Loucy (cell line): Measurements from ENCODE around the gene CHRM2.

Experiments used
- H2AFZ ChIP-seq: fragments of 200-600 bp; sonication (generic); 2 replicates; pipeline ENCODE4 v1.6.0; 2016; ENCODE audit warnings: antibody characterized with exemption, mild to moderate bottlenecking, low read length, moderate library complexity
- H3F3A ChIP-seq: fragments of 200-600 bp; 2 replicates; pipeline ENCODE4 v1.6.0; 2016; ENCODE audit warnings: antibody characterized with exemption, low read depth, mild to moderate bottlenecking
- H3K27me3 ChIP-seq: fragments of 200-600 bp; sonication (generic); 2 replicates; pipeline ENCODE4 v1.6.1; 2014; ENCODE audit warnings: low read length, mild to moderate bottlenecking; ENCODE audit not compliant: insufficient read depth, poor library complexity, severe bottlenecking
- H3K36me3 ChIP-seq: fragments of 200-600 bp; sonication (generic); 2 replicates; pipeline ENCODE4 v1.6.1; 2016; ENCODE audit warnings: low read length; ENCODE audit not compliant: insufficient read depth
- H3K4me1 ChIP-seq: fragments of 200-600 bp; sonication (generic); 2 replicates; pipeline ENCODE4 v1.5.1; 2014; ENCODE audit warnings: low read length, mild to moderate bottlenecking; ENCODE audit not compliant: insufficient read depth, poor library complexity, severe bottlenecking
- H3K4me2 ChIP-seq: fragments of 200-600 bp; sonication (generic); 2 replicates; pipeline ENCODE4 v1.6.0; 2014; ENCODE audit warnings: antibody characterized with exemption, low read length, low read depth, mild to moderate bottlenecking; ENCODE audit not compliant: poor library complexity, severe bottlenecking
- H3K4me3 ChIP-seq: fragments of 200-600 bp; sonication (generic); 2 replicates; pipeline ENCODE4 v1.5.1; 2014; ENCODE audit warnings: low read length, mild to moderate bottlenecking, mixed read lengths; ENCODE audit not compliant: poor library complexity, severe bottlenecking
- H3K79me2 ChIP-seq: fragments of 200-600 bp; sonication (generic); 2 replicates; pipeline ENCODE4 v1.6.1; 2014; ENCODE audit warnings: low read length; ENCODE audit not compliant: insufficient read depth
- H3K9ac ChIP-seq: fragments of 200-600 bp; sonication (generic); 2 replicates; pipeline ENCODE4 v1.6.0; 2014; ENCODE audit warnings: mild to moderate bottlenecking, low read depth, low read length, moderate library complexity; ENCODE audit not compliant: poor library complexity, severe bottlenecking
- H3K9me2 ChIP-seq: fragments of 200-600 bp; sonication (generic); replicated peaks from 2 replicates; pipeline ENCODE4 v1.6.1; 2016; ENCODE audit warnings: low read depth, low read length, mixed read lengths
- H3K9me3 ChIP-seq: fragments of 200-600 bp; sonication (generic); 2 replicates; pipeline ENCODE4 v1.6.1; 2014; ENCODE audit warnings: mild to moderate bottlenecking, antibody characterized with exemption, low read length, low read depth; ENCODE audit not compliant: insufficient read depth
- H4K20me1 ChIP-seq: fragments of 200-600 bp; sonication (generic); 2 replicates; pipeline ENCODE4 v1.6.0; 2014; ENCODE audit warnings: antibody characterized with exemption, low read length, mild to moderate bottlenecking; ENCODE audit not compliant: insufficient read depth, poor library complexity, severe bottlenecking
- EZH2phosphoT487 ChIP-seq: fragments of 200-600 bp; IDR thresholded peaks from 2 replicates; pipeline ENCODE4 v1.6.1; 2018; ENCODE audit warnings: antibody characterized with exemption, mild to moderate bottlenecking, moderate library complexity, borderline replicate concordance
- TF ChIP-seq, protein P1 (sequence below): fragments of 200-600 bp; sonication (generic); conservative IDR thresholded peaks from 2 replicates; pipeline ENCODE4 v1.5.1; 2014; ENCODE audit warnings: mild to moderate bottlenecking, antibody characterized with exemption, low read length

The CHRM2 gene

DNA sequence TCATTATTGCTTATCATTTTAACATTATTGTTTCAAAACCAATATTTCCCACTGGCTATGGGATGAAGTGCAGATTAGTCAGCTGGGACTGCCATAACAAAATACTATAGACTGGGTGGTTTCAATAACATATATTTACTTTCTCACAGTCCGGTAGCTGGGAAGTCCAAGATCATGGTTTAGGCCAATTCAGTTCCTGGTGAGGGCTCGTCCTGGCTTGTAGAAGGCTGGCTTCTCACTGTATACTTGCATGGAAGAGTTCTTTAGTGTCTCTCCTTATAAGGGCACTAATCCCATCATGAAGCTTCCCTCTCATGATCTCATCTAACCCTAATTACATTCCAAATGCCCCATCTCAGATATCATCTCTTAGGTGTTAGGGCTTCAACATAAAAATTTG is 101.3 kb downstream of the CHRM2 start:
- TF ChIP-seq, protein P1, sequence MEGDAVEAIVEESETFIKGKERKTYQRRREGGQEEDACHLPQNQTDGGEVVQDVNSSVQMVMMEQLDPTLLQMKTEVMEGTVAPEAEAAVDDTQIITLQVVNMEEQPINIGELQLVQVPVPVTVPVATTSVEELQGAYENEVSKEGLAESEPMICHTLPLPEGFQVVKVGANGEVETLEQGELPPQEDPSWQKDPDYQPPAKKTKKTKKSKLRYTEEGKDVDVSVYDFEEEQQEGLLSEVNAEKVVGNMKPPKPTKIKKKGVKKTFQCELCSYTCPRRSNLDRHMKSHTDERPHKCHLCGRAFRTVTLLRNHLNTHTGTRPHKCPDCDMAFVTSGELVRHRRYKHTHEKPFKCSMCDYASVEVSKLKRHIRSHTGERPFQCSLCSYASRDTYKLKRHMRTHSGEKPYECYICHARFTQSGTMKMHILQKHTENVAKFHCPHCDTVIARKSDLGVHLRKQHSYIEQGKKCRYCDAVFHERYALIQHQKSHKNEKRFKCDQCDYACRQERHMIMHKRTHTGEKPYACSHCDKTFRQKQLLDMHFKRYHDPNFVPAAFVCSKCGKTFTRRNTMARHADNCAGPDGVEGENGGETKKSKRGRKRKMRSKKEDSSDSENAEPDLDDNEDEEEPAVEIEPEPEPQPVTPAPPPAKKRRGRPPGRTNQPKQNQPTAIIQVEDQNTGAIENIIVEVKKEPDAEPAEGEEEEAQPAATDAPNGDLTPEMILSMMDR = no peak
- no peak for TF ChIP-seq EZH2phosphoT487
- Histone ChIP-seq H3K27me3 (no peaks in the 10 kb centered on the region), H2AFZ (no peak overlapping the region), H3K9me3 (no peaks in the 10 kb centered on the region), H3K9ac (no peak overlapping the region), H4K20me1 (no peaks in the 10 kb centered on the region), H3K4me1 (no peaks in the 10 kb centered on the region), H3K36me3 (no peaks in the 10 kb centered on the region), H3K4me2 (no peak overlapping the region), H3K79me2 (no peaks in the 10 kb centered on the region), H3K9me2 (no peaks in the 10 kb centered on the region), H3F3A (no peaks in the 10 kb centered on the region), H3K4me3 (no peak overlapping the region)

DNA sequence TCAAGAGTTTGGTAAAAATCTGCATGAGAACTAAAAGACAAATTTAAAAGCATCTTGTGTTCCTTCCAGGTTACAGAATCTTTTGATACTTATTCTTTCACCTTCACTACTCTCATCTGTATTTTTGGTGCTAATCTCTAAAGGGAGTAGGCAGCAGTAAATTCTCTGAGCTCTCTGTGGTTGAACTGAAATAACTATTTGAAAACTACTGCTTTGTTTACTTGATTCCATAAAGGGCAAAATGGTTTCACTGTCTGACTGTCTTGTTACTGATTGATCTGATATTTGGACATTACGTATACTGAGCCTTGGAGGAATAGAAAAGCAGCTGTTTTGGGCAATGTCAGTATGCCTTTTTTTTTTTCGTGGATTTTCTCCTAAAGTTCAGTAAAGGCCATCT is 103.3 kb downstream of the CHRM2 start:
- no peaks in the 10 kb centered on the region for H3K79me2 ChIP-seq
- H4K20me1 ChIP-seq = no peaks in the 10 kb centered on the region
- H3K36me3 ChIP-seq = no peaks in the 10 kb centered on the region
- TF ChIP-seq, protein P1 = no peak
- TF ChIP-seq EZH2phosphoT487 = no peak
- no peaks in the 10 kb centered on the region for H3F3A ChIP-seq
- H2AFZ ChIP-seq = no peak overlapping the region
- H3K4me3 ChIP-seq = no peak overlapping the region
- H3K27me3 ChIP-seq = no peaks in the 10 kb centered on the region
- H3K9me2 ChIP-seq = no peaks in the 10 kb centered on the region
- H3K9me3 ChIP-seq = no peaks in the 10 kb centered on the region
- H3K9ac ChIP-seq = no peak overlapping the region
- H3K4me2 ChIP-seq = no peak overlapping the region
- H3K4me1 ChIP-seq = no peaks in the 10 kb centered on the region

DNA sequence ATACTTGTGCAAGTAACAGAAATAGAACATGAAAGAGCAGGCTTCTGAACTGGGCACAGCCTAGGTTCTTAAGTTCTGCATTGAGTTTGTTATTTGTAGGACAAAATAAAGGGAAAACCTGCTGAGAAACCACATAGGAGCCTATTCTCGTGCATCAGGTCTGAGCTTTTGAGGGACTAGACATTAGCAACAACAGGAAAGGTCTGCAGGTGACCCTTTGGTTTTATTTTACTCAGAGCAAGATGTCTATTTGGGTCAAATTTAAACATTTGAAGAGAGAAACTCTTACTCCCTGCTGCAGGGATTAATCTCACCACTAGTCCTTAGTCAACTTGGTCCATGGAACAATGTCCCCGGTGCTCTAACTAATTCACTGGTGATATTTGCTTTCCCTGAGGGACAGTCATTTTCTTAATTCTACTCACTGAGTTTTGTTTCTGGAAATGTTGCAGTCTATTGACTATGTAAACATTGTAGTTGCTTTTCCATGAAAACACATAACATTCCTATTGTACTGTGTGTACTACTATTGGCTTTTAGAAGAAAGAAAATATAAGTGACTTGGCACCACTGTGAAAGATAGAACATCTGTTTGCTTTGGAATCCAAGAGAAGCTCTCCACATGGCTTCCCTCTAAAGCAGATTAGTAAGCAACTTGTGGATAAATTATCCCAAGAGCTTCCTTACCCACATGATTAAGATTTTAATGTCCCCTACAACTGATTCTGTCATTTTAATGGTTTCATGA is 108.2 kb downstream of the CHRM2 start:
- Histone ChIP-seq H3K4me2 (no peak overlapping the region), H3K9me2 (no peaks in the 10 kb centered on the region), H3K27me3 (no peaks in the 10 kb centered on the region), H3K9ac (no peak overlapping the region), H4K20me1 (no peaks in the 10 kb centered on the region), H2AFZ (no peak overlapping the region), H3K9me3 (no peaks in the 10 kb centered on the region), H3K4me3 (no peak overlapping the region), H3K36me3 (no peaks in the 10 kb centered on the region), H3K4me1 (no peaks in the 10 kb centered on the region), H3K79me2 (no peaks in the 10 kb centered on the region), H3F3A (no peaks in the 10 kb centered on the region)
- TF ChIP-seq, protein P1 = no peak
- TF ChIP-seq EZH2phosphoT487 = no peak
